ENCODE measurements around the gene HS3ST5.

DNA sequence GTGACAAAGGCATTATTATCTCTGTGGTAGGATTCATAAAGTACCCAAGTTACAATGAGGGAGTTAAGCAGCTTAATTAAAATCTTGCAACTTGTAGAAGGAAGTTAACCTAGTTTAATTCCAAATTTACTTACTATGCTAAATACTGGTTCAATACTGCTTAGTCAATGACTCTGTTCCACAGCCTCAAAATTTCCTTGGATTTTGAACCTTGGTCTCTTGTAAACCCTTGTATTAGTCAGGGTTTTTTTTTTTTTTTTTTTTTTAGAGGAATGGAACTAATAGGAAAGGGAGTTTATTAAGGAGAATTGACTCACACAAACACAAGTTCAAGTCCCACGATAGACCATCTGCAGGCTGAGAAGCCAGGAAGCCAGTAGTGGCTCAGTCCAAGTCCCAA lies 163.4 kb downstream of the HS3ST5 start:
- TF ChIP-seq, protein P1, sequence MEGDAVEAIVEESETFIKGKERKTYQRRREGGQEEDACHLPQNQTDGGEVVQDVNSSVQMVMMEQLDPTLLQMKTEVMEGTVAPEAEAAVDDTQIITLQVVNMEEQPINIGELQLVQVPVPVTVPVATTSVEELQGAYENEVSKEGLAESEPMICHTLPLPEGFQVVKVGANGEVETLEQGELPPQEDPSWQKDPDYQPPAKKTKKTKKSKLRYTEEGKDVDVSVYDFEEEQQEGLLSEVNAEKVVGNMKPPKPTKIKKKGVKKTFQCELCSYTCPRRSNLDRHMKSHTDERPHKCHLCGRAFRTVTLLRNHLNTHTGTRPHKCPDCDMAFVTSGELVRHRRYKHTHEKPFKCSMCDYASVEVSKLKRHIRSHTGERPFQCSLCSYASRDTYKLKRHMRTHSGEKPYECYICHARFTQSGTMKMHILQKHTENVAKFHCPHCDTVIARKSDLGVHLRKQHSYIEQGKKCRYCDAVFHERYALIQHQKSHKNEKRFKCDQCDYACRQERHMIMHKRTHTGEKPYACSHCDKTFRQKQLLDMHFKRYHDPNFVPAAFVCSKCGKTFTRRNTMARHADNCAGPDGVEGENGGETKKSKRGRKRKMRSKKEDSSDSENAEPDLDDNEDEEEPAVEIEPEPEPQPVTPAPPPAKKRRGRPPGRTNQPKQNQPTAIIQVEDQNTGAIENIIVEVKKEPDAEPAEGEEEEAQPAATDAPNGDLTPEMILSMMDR (IDR thresholded peaks at IDR 0.05) = no peak
- TF ChIP-seq ZFX (IDR thresholded peaks at IDR 0.05; ENCODE audit: borderline replicate concordance) = no peak
